ENCODE results near the gene TSSK3.

The TSSK3 gene

GRCh38 chr1:32406629-32407111, 44.3 kb downstream of the TSSK3 start:
- no peaks in the 10 kb centered on the region for H3K27me3 ChIP-seq
- DNase-seq: no peak
- H3K9me3 ChIP-seq: no peaks in the 10 kb centered on the region
- H3K4me1 ChIP-seq: no peaks in the 10 kb centered on the region
- no peaks in the 10 kb centered on the region for H3K36me3 ChIP-seq
- H3K4me3 ChIP-seq (ENCODE audit: low read depth, low read length): no peak overlapping the region
- TF ChIP-seq CTCF (IDR thresholded peaks at IDR 0.05; ENCODE audit: low read depth, low read length): no peak

- no peak for TF ChIP-seq CTCF (IDR thresholded peaks at IDR 0.05; ENCODE audit: low read depth, low read length)
- DNase-seq: no peak
- H3K4me3 ChIP-seq (ENCODE audit: low read depth, low read length): no peak overlapping the region
- no peaks in the 10 kb centered on the region for H3K9me3 ChIP-seq
- no peaks in the 10 kb centered on the region for H3K27me3 ChIP-seq
- H3K36me3 ChIP-seq: no peaks in the 10 kb centered on the region
- no peaks in the 10 kb centered on the region for H3K4me1 ChIP-seq
Measured at GRCh38 chr1:32411261-32411660, 48.9 kb downstream of the TSSK3 start.

GRCh38 chr1:32413507-32414185, 51.3 kb downstream of the TSSK3 start:
- Histone ChIP-seq H3K9me3 (no peaks in the 10 kb centered on the region), H3K36me3 (no peaks in the 10 kb centered on the region), H3K27me3 (no peaks in the 10 kb centered on the region), H3K4me3 (ENCODE audit: low read depth, low read length) (no peak overlapping the region), H3K4me1 (no peaks in the 10 kb centered on the region)
- peak; percentile 71 for TF ChIP-seq CTCF (IDR thresholded peaks at IDR 0.05; ENCODE audit: low read depth, low read length)
- peak; percentile 71 for DNase-seq
